Suprapubic skin (tissue), 4 donors: ENCODE results near the gene LRP1B.

ENCODE experiments used
- EP300 ChIP-seq: sonication (generic); formaldehyde crosslinking; IDR thresholded peaks from one replicate; pipeline ENCODE4 v1.6.1; 2017; ENCODE audit warnings: antibody characterized with exemption
- POLR2A ChIP-seq, 2 donors: fragments of 450-650 bp; IDR thresholded peaks; one replicate each; pipeline ENCODE4 v1.6.1; 2017; ENCODE audit warnings: antibody characterized with exemption in 2 of 2, mild to moderate bottlenecking in 2 of 2, moderate library complexity in 2 of 2
- POLR2AphosphoS5 ChIP-seq, 3 donors: sonication (generic); formaldehyde crosslinking; IDR thresholded peaks; one replicate each; pipeline ENCODE4 v1.6.1; 2017; ENCODE audit warnings: antibody characterized with exemption in 3 of 3
- TF ChIP-seq, protein P1 (sequence below), 2 donors: fragments of 200-600 bp in 1 of 2; fragments of 450-650 bp in 1 of 2; sonication (generic) in 1 of 2; IDR thresholded peaks; one replicate each; pipeline ENCODE4 v1.5.1; 2016 to 2019; ENCODE audit warnings: antibody characterized with exemption in 2 of 2, mild to moderate bottlenecking in 1 of 2, moderate library complexity in 1 of 2

DNA sequence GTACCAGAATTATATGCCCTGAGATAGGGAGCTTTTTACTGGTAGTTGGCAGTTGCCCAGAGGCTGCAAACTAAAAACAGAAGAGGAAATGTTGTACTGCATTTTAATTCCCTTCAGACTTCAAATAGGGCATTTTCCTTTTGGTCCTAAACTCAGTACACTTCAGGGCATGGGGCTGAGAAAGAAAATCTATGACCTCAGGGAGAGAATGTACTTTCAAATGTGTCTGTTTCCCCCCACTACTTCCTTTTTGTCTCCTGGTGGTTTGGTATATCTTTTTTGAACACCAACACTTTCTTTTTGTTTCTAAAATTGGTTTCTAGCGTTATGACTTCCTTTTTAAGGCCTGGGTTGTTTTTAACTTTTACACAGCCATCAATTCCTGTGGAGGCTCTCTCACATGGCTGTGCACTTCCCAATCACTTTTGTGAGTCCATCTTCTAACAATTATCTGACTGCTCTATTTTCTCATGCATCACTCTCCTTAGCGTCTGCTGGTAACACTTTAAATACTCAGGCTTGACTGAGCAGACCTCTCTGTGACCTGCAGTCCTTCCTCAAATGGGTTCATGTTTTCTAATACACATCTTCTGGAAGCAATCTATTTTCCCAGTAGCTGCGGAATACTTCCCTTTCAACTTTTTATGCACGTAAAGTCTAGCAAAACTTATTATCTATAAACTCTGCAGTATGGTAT lies 596.0 kb downstream of the LRP1B start:
- TF ChIP-seq POLR2A (IDR thresholded peaks at IDR 0.05), result no peak
- TF ChIP-seq, protein P1, sequence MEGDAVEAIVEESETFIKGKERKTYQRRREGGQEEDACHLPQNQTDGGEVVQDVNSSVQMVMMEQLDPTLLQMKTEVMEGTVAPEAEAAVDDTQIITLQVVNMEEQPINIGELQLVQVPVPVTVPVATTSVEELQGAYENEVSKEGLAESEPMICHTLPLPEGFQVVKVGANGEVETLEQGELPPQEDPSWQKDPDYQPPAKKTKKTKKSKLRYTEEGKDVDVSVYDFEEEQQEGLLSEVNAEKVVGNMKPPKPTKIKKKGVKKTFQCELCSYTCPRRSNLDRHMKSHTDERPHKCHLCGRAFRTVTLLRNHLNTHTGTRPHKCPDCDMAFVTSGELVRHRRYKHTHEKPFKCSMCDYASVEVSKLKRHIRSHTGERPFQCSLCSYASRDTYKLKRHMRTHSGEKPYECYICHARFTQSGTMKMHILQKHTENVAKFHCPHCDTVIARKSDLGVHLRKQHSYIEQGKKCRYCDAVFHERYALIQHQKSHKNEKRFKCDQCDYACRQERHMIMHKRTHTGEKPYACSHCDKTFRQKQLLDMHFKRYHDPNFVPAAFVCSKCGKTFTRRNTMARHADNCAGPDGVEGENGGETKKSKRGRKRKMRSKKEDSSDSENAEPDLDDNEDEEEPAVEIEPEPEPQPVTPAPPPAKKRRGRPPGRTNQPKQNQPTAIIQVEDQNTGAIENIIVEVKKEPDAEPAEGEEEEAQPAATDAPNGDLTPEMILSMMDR (IDR thresholded peaks at IDR 0.05), result no peak
- no peak for TF ChIP-seq POLR2AphosphoS5 (IDR thresholded peaks at IDR 0.05)
- no peak for TF ChIP-seq EP300
